ENCODE measurements around the gene KLLN.
A peak's percentile ranks its signal among the peaks of the same experiment; 100 is the strongest.
"Not testable (repeated sequence)": the region's sequence is repeated elsewhere in the genome, so short reads cannot be mapped to it uniquely, and the experiment has no call there.

The KLLN gene

DNA sequence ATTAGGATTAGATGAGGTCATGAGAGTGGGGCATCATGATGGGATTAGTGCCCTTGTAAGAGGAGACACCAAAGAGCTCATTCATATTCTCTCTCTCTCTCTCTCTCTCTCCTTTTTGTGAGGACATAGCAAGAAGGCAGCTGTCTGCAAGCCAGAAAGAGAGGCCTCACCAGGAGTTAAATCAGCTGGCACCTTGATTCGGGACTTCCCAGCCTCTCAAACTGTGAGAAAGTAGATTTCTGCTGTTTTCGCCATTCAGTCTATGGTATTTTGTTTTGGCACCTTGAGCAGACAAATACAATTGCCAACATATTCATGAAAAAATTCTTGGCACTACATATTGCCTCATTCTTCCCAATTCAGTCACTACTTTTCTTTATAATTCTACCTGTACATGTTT lies 24.7 kb downstream of the KLLN start:
- DNase-seq, result no peak

DNA sequence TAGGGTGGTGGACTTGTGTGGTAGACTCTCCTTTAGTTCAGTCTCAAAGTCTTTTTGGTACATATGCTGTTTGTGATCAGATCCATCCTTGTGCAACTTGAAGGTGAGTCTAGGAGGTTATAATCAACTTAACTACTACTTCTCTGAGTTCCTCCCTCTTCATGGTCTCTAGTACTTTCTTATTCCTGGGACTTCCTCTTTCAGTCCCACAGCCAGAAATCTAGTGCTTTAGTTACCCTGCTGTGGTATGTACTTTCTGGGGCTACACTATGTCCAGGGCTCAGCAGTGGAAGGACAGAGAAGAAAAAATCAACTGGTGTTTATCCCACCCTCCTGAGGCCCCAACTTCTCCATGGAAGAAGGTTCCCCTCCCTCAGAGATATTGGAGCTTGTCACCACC lies 25.9 kb downstream of the KLLN start:
- no peak for DNase-seq

DNA sequence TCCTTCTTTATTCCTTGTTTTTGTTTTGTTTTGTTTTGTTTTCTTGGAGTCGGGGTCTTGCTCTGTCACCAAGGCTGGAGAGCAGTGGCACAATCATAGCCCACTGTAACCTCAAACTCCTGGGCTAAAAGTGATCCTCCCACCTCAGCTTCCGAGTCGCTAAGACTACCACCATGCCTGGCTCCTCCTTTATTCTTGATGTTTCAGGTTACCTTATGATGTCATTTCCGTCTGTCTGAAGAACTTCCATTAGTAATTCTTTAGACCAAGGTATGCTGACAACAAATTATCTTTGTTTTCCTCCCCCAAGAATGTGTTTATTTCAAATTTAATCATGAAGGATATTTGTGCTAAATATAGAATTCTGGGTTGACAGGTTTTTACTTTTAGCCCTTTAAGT lies 27.2 kb downstream of the KLLN start:
- DNase-seq, result no peak

DNA sequence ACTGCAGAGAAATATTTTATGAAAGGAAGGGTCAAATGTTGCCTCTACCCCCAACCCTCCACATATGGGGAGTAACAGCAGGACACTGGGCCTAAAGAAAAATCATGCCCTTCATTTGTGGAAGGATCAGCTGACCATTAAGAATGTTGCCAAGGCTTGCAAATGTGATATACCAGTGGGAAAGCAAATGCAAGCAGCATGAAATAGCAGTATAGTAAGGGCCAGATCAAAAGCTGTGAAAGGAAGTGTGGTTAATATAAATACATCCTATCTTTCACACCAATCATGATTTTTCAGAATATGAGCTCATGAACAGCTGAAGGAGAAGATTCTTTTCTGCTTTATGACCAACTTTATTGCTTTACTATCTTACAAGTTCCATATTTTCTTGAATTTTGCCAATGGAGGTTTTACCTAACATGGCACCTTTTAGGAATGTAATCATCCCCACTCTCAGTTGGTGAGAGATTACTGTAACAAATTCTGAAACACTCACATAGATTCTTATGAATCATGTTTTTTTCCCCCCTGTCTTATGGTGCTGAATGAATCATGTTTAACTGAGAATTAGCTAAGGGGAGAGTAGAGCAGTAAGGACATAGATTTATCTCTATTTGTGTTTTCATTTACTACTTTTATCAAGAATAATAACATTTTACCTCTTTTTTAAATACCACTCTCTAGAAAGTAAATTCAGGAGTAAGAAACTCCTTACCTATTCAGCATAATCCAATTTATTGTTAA lies 33.2 kb downstream of the KLLN start:
- DNase-seq, result no peak

DNA sequence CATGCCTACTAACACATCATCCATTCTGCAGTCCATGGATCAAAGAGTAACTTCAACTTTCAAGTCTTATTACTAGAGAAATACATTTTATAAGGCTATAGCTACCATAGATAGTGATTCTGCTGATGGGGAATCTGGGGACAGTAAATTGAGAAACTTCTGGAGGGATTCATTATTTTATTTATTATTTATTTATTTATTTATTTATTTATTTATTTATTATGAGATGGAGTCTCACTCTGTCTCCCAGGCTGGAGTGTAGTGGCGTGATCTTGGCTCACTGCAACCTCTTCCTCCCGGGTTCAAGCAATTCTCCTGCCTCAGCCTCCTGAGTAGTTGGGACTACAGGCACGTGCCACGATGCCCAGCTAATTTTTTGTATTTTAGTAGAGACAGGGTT lies 34.3 kb downstream of the KLLN start:
- DNase-seq, result not testable (repeated sequence)

DNA sequence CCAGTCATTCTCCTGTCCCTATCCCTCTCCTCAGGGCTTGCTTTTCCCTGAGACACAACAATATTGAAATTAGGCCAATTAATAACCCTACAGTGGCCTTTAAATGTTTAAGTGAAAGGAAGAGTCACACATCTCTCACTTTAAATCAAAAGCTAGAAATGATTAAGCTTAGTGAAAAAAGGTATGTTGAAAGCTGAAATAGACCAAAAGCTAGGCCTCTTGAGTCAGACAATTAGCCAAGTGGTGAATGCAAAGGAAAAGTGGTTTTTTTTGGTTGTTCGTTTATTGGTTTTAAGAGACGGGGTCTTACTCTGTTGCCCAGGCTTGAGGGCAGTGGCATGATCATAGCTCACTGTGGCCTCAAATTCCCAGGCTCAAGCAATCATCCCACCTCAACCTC lies 35.7 kb downstream of the KLLN start:
- DNase-seq, result no peak

DNA sequence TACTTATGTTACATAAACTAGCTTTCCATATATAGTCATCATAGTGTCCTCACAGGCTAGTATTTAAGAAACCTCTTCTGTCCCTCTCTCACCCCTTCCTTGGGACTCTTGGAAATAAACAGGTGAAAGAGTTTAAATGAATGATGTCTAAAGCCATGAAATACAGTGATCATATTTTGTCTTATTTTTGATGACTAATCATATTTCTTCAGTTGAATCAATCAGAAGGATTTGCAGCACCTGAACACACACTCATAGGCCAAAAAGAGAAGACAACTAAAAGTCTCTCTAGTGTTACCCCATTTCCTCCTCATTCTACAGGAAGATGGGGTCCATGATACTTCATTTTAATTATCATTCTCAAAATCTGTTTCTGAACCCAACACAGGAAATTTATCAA lies 36.7 kb downstream of the KLLN start:
- no peak for DNase-seq

DNA sequence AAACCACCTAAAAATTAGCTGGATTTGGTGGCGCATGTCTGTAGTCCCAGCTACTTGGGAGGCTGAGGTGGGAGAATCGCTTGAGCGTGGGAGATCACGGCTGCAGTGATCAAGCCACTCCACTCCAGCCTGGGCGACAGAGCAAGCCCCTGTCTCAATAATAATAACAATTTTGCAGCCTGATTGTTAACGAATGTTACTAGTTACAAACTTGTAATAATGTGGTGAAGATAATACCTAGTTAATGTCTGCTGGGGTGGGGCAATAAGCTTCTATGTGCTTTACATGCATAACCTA lies 44.1 kb downstream of the KLLN start:
- DNase-seq, result no peak

DNA sequence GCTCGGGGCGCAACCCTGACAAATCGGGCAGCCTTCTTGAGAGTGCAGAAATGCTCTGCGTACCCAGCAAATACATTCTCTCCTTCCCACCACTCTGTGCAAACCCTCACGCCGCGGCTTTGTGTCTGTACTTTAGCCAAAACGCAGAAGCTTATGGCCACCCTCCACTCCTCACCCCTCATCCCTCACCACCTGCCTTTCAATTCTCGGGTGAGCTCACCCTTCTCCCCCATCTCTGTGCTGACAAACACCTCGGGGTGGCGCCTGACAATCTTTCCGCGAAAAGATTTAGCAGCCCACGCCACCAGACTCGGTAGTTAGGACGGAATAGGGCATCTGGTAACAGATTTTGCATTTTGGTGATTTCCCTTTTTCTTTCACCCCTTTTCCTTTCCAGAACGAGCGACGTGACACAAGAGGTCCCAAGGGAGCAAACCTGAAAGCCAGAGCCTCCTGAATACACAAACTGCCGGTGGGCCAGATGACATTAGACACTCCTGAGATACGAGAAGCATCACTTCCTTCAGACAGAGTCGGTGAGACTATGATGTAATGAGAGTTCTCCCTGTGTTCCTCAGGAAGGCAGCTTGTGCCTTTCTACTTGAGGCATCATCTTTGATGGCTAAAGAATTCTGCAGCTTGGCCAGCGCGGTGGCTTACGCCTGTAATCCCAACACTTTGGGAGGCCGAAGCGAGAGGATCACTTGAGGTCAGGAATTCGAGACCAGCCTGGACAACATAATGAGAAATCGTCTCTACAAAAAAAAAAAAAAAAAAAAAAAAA lies 44.6 kb downstream of the KLLN start:
- DNase-seq, result peak; percentile 21

DNA sequence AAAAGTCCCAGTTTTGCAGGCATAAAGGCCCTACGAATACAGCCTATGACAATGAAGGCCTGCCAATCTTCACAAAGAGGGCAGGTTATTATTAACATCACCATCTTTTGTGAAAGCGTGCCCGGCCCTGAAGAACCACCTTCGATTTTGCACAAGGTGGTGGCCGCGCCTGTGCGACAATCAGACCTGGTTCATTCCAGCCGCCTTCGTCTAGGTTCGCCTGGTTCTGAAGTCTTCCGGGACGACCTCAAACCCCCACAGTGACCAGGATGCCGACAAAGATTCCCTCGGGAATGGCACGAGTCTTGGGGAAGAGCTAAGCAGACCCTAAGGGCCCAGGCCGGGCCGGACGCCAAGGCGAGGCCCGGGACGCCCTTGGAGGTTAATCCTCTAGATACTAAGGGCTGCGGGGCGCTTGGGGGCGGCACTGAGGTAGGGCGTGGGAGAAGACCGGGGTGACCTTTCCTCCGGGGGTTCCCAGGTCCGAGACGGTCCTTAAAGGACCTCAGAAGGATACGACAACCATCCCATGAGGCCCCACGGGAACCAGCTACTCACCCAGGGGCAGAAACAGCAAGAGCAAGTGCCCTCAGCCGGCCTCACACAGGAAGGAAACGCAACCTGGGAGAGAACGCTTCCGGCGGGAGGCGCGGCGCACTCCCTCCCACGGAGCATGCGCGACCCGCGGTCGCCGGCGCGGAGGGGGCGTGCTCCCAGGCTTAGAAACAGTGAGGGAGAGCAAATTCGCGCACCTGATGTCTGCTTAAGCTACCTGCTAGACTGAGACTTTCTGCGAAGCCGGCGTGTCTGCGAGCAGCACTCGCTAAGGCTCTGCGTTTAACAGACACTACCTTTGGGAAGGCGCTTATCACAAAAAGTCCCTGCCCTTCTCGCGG lies 45.5 kb downstream of the KLLN start, which contains the start of gene ATAD1:
TSS of gene ATAD1 (minus strand) at position 618 of the 896 bp plus-strand sequence. CDS start 3,627 bp downstream, outside the sequence.
- DNase-seq, result peak; percentile 90

DNA sequence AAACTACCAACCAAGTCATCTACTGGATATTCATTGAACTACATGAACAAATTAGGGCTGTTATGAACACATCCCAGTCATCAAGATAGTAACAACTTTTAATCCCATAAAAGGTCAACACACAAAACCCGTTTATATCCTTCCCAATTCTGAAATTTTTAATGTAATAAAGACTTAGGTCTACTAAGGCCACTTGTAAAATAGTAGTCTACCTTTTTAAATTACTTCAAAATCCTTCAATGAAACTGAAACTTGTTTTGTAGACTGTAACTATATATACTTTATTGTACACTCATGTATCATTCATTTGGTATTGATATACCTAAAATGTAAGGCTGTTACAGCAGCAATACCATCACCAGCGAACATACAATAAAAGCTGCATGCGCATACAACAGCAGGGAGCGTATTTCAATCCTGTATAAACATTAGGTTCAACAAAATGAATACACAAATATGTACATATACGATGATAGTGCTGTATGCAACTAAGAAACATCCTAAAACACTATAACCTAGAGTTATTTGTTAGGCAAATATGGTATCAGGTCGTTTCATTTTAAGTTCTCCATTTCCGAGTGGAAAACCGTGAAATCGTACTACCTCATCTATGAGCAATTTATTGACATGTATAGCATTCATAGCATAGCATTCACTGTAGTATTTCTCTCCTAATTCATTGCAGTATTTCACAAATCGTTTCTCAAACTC lies 46.3 kb downstream of the KLLN start:
- DNase-seq, result no peak

DNA sequence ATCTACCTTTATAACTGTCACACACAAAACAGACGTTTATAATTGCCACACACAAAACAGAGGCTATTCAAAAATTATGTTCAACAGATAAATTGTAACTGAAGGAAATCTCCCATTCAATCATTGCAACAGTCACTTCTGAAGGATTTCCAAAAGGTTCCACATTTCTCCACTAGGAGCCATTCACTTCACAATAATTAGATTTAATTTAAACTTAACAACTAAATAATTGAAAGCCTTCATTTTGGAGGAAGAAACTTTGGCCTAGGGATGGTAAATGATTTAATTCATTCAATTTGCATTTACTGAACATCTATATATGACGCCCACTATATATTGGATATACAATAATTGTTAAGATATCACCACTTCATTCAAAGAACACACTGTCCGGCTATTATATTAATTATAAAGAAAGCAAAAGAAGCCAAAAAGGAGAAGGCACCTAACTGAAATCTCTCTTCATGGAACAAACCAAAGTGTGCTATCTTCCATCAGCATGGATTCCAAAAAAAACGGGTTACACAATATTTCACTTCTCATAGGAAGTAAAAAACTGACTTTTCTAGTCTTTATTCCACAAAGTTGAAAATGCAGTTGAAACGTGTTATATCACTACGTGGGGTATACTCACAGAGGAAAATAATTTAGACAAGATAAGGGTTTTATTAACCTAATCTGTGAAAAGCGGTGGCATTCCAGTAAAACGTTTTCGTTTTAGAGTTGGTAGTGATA lies 47.0 kb downstream of the KLLN start:
- no peak for DNase-seq
